GM04504 (cell line): ENCODE results near the gene MRPL58.
"Not testable (repeated sequence)": the region's sequence is repeated elsewhere in the genome, so short reads cannot be mapped to it uniquely, and the experiment has no call there.

Experiments
- DNase-seq: peaks from one replicate; pipeline ENCODE4 v3.0.0-alpha.2; 2012; ENCODE audit warnings: low read depth

MRPL58 gene

DNA sequence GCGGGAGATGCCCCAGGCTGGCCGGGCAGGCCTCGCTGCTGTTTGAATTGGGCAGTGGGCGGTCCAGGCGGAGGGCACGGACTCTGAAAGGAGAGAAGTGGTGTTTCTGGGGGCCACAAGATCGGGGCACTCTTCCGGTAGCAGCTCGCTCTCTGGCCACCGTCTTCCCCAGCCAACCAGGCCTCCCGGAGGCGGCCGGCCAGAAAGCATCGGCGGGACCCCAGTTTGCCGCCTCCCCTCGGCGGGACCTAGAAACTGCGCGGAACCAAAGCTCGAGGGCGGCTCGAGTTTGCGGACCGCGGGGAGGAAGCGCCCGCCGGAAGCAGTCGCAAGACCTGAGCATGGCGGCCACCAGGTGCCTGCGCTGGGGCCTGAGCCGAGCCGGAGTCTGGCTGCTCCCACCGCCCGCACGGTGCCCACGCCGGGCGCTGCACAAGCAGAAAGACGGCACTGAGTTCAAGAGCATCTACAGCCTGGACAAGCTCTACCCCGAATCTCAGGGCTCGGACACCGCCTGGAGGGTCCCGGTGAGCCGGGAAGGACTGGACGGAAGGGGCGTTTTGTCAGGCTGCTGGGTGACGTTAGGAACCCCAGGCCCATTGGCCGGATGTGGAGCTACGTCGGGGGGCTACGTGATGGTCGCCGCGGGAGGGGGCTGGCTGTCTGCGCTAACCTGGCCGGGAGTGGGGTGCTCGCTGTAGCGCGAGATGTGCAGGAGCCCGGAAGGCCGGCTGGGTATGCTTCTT lies at the start of gene MRPL58:
Gene MRPL58 (plus strand): TSS at position 325 of the 746 bp plus-strand sequence. CDS start 17 bp downstream, at position 342.
- peak; percentile 58 for DNase-seq

DNA sequence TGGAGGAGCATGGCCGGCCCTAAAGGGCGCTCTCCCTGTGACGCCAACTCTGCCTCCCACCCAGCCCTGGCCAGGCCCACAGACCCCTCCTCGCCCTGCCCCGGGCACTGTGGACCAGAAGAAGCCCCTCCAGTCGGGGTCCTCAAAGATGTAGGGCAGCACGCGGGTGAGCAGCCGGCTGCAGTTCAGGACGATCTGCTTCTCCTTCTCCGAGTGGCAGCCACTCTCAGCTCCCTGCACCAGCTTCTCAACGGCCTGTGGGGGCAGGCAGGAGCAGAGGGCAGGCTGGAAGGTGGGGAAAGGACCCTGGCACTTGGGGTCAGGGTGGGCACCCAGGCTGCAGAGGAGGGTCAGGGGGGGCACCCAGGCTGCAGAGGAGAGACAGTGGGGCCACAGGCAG lies 48.8 kb upstream of the MRPL58 start:
- no peak for DNase-seq

DNA sequence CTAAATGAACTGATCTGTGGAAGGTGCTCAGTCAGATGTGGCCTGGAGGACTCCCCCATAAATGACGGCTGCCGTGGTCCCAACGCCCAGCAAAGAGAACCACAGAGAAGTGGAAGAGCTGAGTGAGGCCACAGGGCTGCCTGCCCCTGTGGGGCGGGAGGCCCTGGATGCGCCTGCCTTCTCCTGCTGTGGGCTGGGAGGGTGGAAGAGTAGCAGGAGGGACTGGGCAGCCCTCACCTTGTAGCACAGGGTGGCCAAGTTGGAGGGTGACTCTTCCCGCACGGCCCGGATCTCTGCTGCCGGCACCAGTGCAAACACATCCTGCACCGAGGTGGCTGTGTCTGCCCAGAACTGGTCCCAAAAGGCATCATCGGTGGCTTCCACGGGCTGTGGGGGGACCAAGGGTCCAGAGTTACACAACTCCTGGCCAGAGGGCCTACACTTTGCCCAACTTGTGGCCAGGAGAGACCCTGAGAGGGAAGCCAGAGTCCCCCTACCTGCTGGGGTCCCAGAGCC lies 48.2 kb upstream of the MRPL58 start:
- DNase-seq: no peak

DNA sequence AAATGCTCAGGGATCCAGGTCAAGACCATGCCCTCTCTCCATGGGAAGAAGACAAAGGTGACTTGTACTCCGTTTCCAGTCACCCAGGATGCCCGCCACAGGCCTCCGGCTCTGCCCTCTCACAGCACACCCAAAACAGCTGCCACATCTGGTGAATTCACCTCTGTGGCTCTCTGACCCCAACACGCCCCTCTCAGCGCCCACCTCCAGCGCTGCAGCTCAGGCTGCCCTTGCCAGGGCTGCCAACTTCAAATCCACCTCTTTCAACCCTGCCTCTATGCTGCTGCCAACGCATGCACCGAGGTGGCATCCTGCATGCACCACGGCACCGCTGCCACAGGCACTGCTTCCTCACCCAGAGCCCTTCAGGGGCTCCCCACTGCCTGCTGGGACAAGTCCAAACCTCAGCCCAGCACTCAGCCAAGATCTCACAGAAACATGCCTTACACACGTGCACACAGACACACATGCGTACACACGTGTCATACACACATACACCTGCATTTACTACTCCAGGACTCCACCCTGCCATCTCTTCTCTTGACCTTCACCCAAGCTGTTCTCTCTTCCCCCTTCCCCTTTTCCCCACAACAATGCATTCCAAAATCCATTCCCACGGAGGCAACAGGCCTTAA lies 47.4 kb upstream of the MRPL58 start:
- no peak for DNase-seq

DNA sequence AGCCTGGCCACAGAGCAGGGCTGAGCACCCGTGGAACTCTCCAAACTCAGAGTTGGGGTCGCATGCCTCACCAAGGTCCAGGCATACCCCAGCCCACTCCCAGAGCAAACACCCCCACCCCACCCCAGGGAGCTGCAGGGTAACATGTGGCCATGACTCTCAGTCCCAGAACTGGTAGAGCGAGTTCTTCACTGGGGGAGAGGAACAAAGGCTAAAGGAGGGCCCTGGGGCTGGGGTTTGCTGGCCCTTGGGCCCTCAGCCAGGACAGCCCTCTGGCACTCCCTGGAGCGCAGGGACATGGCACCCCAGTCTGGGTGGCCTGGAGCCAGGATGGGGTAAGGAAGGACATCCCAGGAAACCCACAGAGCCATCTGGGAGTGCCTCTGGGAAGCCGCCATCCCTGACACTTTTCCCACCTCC lies 44.1 kb upstream of the MRPL58 start:
- DNase-seq: no peak

DNA sequence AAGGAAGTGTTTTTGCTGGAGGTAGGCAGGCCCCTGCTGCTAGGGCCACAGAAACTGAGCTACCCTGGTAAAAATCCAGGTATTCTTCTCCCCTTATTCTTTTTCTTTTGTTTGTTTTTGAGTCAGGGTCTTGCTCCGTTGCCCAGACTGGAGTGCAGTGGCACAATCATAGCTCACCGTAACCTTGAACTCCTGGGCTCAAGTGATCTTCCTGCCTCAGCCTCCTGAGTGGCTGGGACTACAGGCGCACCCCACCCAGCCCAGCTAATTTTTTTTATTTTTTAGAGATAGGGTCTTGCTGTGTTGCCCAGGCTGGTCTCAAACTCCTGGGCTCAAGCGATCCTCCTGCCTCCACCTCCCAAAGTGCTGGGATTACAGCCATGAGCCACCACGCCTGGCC lies 43.0 kb upstream of the MRPL58 start:
- DNase-seq: not testable (repeated sequence)

DNA sequence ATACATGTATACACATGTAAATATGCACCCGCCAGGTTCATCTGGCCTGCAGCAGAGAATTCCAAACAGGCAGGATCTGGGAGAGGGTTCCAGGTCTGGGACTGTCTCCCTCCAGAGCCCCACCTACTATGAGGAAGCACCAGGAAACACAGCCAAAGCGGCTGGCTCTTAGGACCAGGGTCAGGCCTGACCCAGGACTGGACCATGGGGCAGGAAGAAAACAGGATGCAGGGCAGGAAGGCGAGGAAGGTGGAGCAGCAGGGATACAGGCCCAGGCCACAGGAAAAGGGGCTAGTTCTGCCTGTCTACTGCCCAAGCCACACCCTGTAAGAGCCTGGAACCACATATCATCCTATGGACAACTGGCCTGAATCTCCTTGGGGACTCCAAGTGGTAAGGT lies 42.1 kb upstream of the MRPL58 start:
- no peak for DNase-seq

DNA sequence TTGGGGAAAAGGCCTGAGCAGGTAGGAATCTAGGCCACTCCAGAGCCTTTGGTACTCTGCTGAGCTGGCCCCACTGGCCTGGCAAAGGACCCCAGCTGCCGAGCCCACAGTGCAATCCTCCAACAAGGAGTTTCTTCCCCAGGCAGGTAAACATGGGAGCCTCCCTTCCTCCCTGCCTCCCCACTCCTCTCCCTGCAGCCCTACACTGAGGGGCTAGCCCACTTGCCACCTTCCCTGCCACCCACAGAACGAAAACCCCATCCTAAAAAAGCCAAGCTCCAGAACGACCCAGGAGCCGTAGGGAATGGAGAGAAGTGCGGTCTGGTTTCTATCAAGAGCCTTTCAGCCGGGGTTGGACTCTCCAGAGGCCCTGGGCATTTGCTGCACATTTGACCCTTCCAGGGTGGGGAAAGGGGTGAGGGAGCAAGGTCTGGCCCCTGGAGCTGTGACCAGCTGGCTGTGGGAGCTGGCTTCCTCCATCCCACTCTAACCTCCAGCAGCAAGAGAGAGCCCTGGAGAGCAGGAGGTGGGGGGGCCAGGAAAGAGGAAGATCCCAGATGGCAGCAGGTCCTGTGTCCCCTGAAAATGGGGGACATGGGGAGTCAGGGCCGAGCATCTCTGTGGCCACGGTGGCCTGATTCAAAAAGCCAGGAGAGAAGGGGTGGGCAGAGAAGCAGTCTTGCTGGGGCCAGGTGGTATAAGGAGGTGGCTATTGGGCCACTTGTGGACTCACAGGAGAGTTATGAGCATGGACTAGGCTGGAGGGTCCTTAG lies 41.2 kb upstream of the MRPL58 start:
- no peak for DNase-seq

DNA sequence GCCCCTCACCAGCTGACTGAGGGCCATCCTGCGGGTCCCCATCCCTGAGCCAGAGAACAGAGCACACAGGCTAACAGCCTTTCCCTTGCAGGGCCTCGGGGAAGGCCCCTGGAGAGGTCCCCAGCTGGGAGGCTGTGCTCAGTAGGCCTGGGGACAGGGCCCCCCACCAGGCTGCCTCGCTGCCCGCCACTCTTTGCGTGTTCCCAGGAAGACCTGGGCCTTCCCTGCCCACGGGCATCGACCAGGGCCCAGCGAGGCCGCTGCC lies 40.7 kb upstream of the MRPL58 start:
- no peak for DNase-seq

DNA sequence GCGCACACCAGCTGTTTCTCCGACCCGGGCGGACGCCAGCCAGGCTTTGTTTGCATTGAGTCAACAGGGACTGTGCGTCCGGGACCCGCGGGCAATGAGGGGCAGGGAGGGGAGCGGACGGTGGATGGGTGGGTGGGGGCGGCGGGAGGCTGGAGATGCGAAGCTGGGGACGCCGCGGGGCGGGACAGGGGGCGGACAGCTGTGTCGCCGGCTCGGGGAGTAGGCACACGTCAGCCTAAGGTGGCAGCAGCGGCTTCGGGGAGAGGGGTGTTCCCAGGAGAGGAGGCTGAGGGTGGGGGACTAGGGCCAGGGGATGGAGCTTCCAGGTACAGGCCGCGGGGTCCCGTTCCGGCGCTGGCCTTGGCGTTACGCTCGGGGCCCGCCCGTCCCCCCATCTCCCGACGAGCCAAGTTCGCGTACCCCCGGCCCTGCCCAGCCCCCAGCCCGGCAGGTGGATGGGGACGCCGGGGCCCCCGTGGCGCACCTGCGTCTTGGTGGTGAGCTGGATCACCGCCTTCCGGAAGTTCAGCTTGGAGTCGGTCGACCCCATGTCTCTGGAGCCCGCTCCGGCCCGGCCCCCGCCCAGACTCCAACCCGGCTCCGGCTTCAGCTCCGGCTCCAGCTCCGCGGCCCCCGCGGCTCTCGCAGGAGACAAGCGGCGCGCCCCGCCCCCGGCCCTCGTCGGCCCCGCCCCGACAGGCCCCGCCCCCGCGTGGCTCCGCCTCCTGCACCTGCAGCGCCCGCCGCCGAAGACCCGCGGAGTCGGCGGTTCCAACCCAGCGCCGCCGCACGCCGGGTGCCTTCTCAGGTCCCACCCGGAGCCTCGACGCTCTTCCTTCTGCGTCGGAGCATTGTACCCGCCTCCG lies 40.1 kb upstream of the MRPL58 start, which contains the start of gene HID1:
Gene HID1 (minus strand): TSS at position 653 of the 866 bp plus-strand sequence. CDS start 103 bp downstream, at position 550.
- DNase-seq: no peak

DNA sequence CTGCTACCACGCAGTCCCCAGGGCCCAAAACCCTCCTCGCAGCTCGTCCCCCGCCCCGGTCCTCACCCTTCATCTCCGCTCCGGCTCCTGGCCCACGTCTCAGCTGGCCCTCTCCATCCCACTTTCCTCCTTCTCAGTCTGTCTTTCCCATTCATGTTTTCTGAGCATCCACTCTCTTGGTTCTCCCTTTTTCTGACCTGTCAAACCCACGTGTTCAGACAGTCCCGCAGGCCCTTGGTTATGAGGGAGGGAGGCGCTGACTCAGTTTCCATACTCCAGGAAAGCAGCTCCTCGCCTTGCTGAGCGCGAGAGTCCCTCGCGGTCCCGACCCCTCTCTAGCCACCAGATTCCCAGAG lies 39.5 kb upstream of the MRPL58 start:
- no peak for DNase-seq

DNA sequence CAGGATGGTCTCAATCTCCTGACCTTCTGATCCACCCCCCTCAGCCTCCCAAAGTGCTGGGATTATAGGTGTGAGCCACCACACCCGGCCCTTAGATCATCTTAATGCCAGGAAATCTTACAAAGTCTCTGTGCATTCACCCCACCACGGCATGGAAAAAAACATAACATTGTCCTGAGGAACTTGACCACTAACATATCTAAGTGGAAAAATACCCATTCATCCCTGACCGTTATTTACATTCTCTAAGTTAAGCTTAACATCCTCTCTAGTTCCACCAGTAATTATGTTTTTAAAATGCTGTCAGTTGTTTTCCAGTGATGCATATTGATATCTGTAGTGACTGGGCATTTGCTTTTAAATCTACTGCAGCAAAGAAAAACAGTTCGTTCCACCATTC lies 36.5 kb upstream of the MRPL58 start:
- DNase-seq: no peak

DNA sequence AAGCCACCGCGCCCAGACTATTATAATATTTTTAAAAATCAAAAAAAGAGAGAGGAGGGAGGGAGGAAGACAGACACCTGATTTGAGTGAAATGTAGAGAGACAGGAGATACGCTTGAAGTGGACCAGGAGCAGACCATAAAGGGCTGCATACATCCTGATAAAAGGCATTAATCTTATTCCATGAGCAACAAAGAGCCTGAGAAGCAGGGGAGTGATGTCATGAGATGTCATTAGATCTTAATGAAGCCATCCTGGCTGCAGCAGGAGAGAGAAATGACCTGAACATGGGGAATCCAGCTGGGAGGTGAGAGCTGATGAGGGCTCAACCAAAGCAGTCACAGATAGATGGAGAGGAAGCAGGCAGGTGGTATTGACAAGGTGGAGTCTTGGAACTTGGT lies 34.7 kb upstream of the MRPL58 start:
- no peak for DNase-seq

DNA sequence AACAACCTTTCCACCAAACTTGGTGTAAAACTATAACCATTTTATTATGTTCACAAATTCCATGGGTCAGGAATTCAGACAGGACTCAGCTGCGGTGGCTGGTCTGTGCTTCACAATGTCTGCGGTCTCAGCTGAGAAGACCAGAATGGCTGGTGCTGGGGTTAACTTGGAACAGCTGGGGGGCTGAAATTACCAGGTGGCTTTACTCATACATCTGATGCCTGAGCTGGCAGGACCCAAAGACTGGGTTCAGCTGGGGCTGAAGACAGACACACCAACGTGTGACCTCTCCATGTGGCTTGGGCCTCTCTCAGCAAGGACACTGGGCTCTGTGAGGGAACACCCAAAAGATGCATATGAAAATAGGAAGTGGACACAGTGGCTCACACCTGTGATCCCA lies 34.2 kb upstream of the MRPL58 start:
- DNase-seq: no peak

DNA sequence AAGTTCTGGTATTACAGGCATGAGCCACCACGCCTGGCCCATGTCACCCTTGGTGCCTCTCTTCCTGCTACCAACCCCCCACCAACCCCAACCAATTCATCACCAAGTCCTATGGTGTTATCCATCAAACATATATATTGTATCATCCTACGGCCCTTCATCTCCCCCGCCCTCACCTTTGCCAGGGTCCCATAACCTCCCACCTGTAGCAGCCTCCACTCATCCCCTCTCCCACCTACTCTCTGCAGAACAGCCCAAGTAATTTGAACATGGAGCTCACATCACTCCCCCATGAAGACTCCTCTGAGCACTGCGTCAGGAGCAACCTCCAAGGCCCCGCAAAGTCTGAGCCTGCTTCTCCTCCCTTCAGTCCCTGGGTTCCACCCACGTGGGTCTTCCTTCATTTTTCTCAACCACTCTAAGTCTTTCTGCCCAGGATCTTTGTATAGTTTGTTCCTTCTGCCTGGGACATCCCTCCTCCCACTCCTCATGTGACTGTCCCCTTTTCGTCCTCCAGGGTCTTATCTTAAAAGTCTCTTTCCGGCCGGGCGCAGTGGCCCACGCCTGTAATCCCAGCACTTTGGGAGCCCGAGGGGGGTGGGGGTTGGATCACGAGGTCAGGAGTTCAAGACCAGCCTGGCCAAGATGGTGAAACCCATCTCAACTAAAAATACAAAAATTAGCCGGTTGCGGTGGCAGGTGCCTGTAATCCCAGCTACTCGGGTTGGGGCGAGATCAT lies 32.9 kb upstream of the MRPL58 start:
- no peak for DNase-seq

DNA sequence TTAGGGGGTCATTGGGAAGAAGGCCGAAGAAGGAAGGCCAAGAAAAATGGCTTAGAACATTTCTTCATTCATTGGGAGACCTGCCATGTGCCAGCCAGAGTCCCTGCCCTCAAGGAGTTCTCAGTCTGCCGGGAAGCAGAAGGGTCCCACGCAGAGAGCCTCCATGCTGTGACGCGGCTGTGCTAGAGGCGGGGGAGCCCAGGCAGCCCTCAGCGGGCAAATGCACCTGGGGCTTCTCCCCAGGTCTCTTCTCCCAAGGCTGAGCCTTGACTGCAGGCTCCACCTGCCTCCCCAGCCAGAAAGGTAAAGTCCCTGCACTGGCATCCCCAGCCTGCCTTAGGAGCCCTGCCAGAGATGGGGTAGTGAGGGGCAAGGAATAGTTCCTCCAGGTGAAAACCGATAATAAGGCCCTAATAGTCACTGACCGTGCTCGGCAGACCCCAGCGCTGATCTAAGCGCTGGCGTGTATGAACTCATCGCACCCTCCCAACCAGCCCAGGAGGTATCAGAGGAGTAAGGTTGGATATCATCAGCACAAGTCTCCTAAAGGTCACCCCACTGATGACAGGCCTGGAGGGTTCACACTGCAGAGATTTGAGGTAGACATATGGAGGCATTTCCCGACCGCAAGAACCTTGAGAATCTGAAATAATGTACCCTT lies 31.0 kb upstream of the MRPL58 start:
- DNase-seq: no peak

DNA sequence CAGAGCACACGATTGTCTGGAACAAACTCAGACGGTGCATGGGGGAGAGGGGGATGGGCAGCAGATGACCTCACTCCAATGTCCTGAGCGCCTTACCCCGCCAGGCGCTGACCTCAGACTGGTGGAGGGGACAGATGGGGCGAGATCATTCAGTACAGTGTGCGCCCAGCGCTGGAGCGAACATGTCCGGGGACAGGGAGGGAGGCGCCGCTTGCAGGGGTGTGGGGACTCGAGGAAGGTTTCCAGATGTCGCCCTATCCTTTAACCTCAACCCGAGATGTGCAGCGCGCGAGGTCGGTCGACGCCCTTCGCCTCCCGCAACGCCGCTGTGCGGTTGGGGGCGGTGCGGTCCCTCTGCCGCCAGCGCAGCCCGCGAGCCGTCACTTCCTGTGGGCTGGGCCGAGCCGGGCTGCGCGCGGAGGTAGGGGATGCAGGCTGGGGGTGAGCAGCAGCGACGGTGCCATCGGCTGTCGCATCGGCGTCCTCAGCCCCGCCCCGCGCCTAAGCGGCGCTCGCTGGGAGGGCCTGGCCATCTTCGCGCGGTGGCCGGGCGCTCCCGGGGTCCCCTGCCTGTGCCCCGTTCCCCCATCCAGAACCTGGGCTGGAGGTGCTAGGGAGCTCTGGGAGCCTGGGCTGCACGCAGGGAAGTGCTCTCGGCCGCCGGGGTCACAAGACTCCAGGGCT lies 30.3 kb upstream of the MRPL58 start:
- DNase-seq: no peak

DNA sequence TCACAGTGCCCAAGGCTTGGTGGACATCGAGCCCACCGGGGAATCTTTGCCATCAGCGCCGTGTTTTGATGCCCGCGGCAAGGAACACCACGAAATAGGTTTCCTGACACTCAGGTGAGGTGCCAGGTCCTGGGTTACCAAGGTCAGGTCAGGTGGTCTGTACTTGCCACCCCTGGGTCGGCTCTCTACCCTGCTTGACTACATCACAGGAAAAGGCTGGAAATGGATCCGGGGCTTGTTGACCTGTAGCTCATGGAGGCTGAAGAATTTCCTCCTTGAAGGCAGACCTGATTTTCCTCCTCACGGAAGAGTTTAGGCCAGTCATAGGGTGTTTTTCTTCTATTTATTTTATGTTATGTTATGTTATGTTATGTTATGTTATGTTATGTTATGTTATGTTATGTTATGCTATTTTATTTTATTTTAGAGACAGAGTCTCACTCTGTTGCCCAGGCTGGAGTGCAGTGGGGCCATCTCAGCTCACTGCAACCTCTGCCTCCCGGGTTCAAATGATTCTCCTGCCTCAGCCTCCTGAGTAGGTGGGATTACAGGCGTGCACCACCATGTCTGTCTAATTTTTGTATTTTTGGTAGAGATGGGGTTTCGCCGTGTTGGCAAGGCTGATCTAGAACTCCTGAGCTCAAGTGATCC lies 29.7 kb upstream of the MRPL58 start:
- not testable (repeated sequence) for DNase-seq

DNA sequence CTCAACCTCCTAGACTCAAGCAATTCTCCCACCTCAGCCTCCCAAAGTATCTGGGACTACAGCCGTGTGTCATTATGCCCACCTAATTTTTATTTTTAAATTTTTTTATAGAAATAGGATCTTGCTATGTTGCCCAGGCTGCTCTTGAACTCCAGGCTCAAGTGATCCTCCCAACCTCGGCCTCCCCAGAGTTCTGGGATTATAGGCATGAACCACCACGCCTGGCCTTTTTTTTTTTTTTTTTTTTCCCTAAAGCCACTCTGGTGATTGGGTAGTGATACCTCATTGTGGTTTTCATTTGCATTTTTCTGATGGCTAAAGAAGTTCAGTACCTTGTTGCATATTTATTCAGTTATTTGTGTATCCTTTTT lies 26.3 kb upstream of the MRPL58 start:
- no peak for DNase-seq

DNA sequence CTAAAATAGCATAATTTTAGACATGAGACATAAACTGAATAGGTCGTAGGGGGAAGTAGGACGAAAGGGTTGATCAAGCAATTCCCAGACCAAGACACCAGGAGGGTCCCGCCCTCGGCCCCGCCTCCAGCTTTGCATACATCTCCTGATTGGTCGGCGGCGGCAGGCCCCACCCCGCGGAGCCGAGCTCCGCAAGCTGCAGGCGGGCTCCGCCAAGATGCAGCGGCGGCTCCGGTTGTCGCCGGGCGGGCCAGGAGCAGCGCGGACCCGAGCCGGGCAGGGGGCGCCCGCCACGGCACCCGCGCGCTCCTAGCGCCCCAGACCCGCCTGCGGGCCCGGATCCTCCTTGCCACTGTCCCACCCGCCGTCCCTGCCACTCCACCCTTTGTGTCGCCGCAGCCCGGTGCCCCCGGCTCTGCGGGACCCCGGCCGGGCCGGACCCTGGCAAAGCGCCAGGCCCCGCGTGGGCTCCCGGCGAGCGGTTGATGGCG lies 25.0 kb upstream of the MRPL58 start, which contains the start of gene CDR2L:
Gene CDR2L (plus strand): TSS at position 215 of the 491 bp plus-strand sequence. CDS start 412 bp downstream, outside the sequence.
- peak; percentile 84 for DNase-seq
